Activated CD8-positive, alpha-beta memory T cell treated with anti-CD3 and anti-CD28 coated beads, Interleukin-2, amount 50 U/mL, for 24 hours (primary cell): ENCODE measurements around the gene SLC24A3.

Source experiments
- DNase-seq: peaks from one replicate; pipeline ENCODE4 v3.0.0-alpha.2; 2020; ENCODE audit errors: extremely low read depth

Gene SLC24A3

GRCh38 chr20:19241440-19241839 is 29.0 kb downstream of the SLC24A3 start:
- DNase-seq, result no peak

- DNase-seq, result no peak
These were observed 31.8 kb downstream of the SLC24A3 start for GRCh38 chr20:19244291-19244690.

- DNase-seq, result no peak
These were observed 36.9 kb downstream of the SLC24A3 start for GRCh38 chr20:19249106-19249879.

GRCh38 chr20:19250346-19250745 is 37.9 kb downstream of the SLC24A3 start:
- DNase-seq, result no peak

- no peak for DNase-seq
These were observed 39.1 kb downstream of the SLC24A3 start for GRCh38 chr20:19251506-19251905.

- no peak for DNase-seq
These were observed 39.5 kb downstream of the SLC24A3 start for GRCh38 chr20:19251958-19252357.

DNA sequence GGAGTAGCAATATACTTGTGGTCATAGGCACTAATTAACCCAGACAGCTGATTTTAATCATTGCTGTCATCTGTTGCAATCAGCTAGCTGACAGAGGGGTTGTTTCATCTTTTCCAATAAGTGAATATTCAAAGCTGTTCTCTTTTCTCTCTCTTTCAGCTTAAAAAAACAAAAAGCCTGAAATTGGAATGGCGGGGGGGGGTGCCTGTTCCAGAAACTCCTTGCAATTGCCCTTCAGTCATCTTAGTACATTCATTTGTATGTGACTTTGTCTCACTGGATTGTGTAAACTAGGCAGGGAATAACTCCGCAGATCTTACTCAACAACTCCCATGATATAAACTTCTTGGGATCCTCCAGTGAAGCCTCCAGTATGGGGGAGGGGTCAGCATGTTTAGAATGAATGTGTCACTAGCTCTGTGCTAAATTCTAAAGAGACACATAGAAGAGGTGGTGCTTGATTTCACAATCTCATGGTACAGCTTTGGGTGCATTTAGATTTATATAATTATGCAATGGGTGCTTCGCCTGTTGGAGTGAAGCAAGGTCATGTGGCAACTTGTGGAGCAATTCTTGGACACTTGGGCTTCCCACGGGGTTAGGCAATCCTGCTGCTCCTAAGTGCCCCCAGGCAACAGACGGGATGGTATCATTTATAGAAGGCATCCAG is 40.1 kb downstream of the SLC24A3 start:
- no peak for DNase-seq

- no peak for DNase-seq
These were observed 40.9 kb downstream of the SLC24A3 start for GRCh38 chr20:19253316-19253715.

DNA sequence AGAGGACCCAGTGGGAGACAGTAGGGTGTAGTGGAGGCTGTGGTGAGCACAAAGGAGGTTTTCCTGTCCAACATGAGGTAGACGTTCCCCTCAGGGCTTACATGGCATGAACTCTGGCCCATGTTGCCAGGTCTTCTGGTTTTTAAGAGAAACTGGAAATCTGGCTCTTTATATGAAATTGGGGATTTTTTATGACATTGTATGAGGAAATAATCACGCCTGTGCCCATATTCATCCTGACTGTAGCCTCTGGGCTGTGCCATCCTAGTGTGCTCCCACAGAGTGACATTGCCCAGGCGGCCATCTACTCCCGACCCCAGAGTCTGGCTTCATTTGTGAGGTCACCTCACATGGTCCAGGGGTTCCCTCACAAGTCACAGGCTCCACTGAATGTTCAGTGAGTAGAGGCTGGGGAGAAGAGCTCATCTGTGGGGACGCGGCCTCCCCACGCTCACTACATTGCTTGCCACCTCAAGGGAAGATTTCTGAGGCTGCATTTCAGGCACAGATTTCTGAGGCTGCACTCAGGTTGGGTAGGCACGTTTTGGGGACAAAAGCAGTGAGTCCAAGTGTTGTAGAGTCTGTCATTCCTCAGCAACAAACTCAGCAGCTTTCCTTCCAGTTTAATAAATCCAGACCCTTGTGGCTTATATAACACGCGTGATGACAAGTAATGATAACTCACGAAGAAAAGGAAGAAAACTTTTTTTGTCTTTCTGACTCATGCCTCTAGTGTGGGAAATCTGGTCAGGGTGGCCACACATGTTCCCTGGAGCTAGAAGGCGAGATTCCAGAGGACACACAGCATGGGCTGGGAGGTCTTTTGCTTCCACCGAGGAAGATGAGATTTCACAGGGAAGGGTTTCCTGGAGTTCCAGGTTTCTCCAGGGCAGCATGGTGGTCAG is 41.7 kb downstream of the SLC24A3 start:
- DNase-seq, result no peak

GRCh38 chr20:19254956-19255355 is 42.5 kb downstream of the SLC24A3 start:
- DNase-seq, result no peak

DNA sequence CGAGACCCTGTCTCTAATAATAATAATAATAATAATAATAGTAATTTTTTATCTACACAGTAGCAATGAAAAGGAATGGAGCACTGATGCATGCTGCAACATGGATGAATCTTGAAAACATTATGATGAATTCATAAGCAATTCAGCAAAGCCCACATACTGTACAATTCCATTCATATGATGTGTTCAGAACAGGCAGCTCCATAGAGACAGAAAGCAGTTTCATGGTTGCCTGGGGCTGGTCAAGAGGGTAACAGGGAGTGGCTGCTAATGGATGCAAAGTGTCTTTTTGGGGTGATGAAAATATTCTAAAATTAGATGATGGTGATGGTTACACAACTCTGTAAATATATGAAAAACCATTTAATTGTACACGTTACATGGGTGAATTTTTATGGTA is 43.6 kb downstream of the SLC24A3 start:
- DNase-seq, result no peak

GRCh38 chr20:19256906-19257595 is 44.6 kb downstream of the SLC24A3 start:
- DNase-seq, result no peak

DNA sequence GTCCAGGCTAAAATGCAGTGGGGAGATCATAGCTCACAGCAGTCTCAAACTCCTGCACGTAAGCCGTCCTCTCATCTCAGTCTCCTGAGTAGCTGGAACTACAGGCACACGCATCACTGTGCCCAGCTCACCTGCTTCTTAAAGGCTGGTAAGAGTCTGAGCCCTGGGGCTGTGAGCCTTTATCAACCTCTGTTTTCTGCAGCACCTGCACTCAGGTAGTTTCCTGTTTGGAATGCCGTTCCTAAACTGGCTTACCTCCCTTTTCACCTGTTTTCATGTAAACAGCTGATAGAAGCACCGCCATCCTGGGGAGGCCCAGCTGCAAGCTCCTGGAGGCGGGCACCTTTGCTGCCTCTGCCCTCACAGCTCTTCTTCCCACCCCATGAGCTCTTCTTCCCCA is 45.4 kb downstream of the SLC24A3 start:
- no peak for DNase-seq

DNA sequence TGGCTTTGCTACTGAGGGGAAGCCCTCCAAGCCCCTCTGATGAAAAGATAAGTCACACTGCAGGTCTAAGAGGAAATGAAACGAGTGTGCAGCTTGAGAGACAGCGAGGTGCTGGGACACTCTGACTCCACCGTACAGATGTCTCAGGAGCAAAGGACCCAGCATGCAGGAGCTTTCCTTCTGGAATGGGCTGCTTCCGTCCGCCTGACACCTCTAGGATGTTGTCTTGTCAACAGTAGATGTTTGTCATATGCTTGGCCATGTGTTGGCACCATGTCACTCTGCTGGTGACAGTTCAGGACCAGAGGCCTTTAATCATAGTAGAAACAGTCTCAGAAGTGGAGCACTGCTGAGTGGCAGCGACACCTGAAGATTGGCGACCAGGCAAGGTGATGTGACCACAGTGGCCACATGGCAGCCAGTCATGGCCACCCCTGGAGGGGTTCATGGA is 46.7 kb downstream of the SLC24A3 start:
- DNase-seq, result no peak

- DNase-seq, result no peak
These were observed 48.1 kb downstream of the SLC24A3 start for GRCh38 chr20:19260412-19261090.

DNA sequence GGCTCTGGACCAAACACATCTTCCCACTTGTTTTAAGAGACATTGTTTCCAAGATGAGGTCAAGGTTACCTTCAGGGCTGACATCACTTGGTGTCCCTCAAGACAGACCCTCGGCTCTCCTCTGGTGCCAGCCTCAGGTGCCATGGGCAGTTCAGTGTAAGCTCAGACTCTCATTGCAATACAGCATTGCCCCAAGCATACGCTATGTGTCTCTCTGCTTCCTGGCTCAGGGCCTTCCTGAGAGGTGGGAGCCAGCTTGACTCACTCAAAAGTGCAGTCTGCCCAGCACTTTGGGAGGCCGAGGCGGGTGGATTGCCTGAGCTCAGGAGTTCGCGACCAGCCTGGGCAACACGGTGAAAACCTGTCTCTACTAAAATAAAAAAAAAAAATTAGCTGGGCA is 51.7 kb downstream of the SLC24A3 start:
- no peak for DNase-seq

DNA sequence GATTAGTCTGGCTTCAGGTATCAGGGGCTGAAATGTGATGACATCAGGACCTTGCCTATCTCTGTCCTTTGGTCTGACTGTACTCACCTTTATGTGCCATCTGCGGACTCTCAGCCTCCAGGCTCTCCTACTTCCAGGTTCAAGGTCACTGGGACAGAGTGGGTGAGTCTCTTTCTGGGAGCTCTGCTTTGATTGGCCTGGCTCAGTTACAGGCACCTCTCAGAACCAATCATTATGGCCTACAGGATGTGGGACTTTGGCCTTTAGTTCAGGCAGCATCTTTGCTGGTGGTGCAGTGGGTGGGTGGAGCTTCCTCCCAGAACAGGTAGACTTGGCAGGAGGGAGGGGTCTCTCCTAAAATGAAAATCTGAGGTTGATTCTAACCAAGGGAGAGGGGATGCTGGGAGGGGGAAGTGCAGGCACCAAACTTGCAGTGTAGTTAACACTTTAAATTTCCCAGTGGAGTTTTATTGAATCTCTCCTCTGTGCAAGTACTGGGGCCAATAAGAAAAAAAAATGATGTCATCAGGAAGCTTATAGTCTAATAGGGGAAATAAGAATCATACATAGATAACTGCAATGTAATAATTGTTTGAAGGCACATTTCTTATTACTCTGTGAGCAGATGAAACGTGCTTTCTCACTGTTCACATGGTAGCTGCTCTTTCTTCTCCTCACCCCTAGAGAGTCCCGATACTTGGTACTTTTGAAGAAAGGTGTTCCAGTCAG is 53.4 kb downstream of the SLC24A3 start:
- no peak for DNase-seq

GRCh38 chr20:19268426-19268825 is 56.0 kb downstream of the SLC24A3 start:
- no peak for DNase-seq

- DNase-seq, result no peak
These were observed 57.4 kb downstream of the SLC24A3 start for GRCh38 chr20:19269737-19270340.
